ENCODE measurements around the gene S100A7A. TPM values are rescaled to one million over a fixed set of nuclear protein-coding genes. Genes with fewer than 3 reads are reported as not detected.

The S100A7A gene
- total and polyA plus RNA-seq, 2 donors (not counting 3 experiments of a cell fraction or from before 2014, with no cell fraction given), result not detected

- H2AFZ ChIP-seq (ENCODE audit: low read depth, low read length), result no peak overlapping the region
- H3K9me1 ChIP-seq (replicated peaks; ENCODE audit: control insufficient read depth, extremely low read depth, insufficient read depth, low read length), result no peaks in the 10 kb centered on the region
- dilution Hi-C loops (cut with MboI; ENCODE audit: extremely low pct_ligation_motif_present, low sequenced_read_pairs), result no loop called here
- intact Hi-C loops (cut with micrococcal nuclease), result loop anchor here (1.0 kb wide), 2 partner anchors 29 to 102 kb away; no protein-coding TSS in a partner anchor
- no peak overlapping the region for H3K4me3 ChIP-seq (replicated peaks in 1 of 3; ENCODE audit: insufficient read depth in 1 of 3, low read depth in 1 of 3, low read length in 3 of 3)
- H3K4me1 ChIP-seq (ENCODE audit: control insufficient read depth, extremely low read depth, insufficient read depth, low read length), result no peaks in the 10 kb centered on the region
- DNase-seq (ENCODE audit: low read depth, low spot score), result peak; percentile 9
- no peak overlapping the region for H3K9ac ChIP-seq (replicated peaks; ENCODE audit: extremely low read depth, insufficient read depth, low read length)
- TF ChIP-seq CTCF (IDR thresholded peaks at IDR 0.05; ENCODE audit: extremely low read depth in 1 of 2, insufficient read depth in 1 of 2, low read depth in 1 of 2, low read length in 2 of 2), result peak; percentile 75 to 90
- TF ChIP-seq JUN (IDR thresholded peaks at IDR 0.05; ENCODE audit: borderline replicate concordance, insufficient read depth, insufficient read length, low read depth), result no peak
- TF ChIP-seq POLR2A (IDR thresholded peaks at IDR 0.05; ENCODE audit: low read depth, low read length), result no peak
- no peak for TF ChIP-seq FOS (IDR thresholded peaks at IDR 0.05; ENCODE audit: borderline replicate concordance, insufficient read depth, low read length)
- peak; percentile 24 for TF ChIP-seq MAX (IDR thresholded peaks at IDR 0.05; ENCODE audit: insufficient read depth, insufficient read length)
- peaks cover 0 to 13% of the 10 kb centered on the region in 2 experiments for H3K27me3 ChIP-seq (ENCODE audit: control insufficient read depth in 2 of 2, insufficient read depth in 2 of 2, low read length in 2 of 2)
- peak; percentile 81 for FAIRE-seq
- H3K79me2 ChIP-seq (ENCODE audit: control insufficient read depth, insufficient read depth, low read length), result no peaks in the 10 kb centered on the region
- POLR2A ChIA-PET, result no interaction called here
- BruUV-seq (replicated peaks), result no TSS peak
- H3K27ac ChIP-seq (ENCODE audit: insufficient read depth, low read depth, low read length), result no peak overlapping the region
- no peaks in the 10 kb centered on the region for H3K9me3 ChIP-seq (replicated peaks; ENCODE audit: control insufficient read depth, insufficient read depth, low read length)
- no peaks in the 10 kb centered on the region for H4K20me1 ChIP-seq (replicated peaks; ENCODE audit: control insufficient read depth, extremely low read depth, insufficient read depth, low read length)
- H3K4me2 ChIP-seq (ENCODE audit: insufficient read depth, low read length), result no peak overlapping the region
- no peaks in the 10 kb centered on the region for H3K36me3 ChIP-seq (ENCODE audit: control insufficient read depth in 2 of 2, extremely low read depth in 1 of 2, insufficient read depth in 2 of 2, low read length in 2 of 2)
- CTCF ChIA-PET, result interaction anchor here (0.7 to 2.3 kb wide), 5 partner anchors 10 to 29 kb away, joined by 3 to 33 read pairs (median 3); no protein-coding TSS in a partner anchor
Measured at GRCh38 chr1:153465811-153466636, 49.7 kb downstream of the S100A7A start.

All from endothelial cell of umbilical vein (primary cell).